ENCODE results near the gene SAC3D1.
A peak's percentile ranks its signal among the peaks of the same experiment; 100 is the strongest.

SAC3D1 gene

DNA sequence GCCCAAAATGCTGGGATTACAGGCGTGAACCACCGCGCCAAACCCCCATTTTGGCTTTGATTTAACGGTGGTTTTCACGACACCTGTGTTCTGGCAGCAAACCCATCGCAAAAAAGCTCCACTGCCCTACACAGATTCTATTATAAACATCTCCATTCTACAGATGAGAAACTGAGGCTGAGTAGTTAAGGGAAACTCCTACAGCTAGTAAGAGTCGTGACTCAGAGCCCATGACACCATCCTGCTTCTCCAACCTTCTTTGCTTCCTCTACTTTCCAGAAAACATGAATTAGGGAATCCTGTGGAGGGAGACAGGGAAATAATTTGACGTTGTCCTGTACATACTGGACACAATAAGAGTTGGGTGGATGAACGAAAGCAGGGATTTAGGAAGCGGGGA lies 14.2 kb upstream of the SAC3D1 start:
- DNase-seq (ENCODE audit: low read depth) = no peak

DNA sequence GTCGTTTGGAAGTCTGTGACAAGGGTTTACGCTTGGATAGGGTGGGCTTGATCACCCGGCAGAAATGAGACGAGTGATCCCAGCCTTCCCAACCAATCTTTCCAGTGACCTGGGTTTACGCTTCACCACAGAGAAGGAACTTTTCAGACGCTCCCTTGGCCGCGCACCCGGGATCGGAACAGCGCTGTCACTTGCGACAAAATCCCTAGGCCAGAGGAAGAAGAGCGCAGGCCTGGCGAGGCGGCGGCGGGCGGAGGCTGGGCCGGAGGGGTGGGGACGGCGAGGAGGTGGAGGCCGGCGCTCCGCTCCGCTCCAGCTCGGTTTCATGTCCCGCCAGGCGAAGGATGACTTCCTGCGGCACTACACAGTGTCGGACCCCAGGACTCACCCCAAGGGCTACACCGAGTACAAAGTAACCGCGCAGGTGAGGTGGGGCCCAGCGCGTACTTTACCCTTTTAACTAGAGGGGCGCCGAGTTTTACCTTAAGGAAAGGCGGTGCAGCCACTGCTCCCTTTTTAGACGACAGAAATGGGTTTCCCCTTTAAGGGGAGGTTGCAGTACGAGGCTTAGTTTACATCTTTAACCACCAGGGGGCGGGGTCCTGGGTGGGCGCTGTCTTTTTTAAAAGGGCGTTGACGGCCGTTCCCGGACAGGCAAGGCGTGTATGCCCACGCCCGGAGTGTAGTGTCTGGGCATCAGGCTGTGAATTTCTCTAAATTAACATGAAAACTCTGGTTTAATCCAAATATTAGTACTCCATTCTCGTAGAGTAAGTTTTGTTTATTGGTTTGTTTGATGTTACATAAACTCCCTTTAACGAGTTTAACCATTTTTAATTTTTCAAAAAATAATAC lies 13.6 kb upstream of the SAC3D1 start, which contains the start of gene SNX15:
Gene SNX15, plus strand, starts transcription at position 227 of the 855 bp plus-strand sequence. Its CDS starts 99 bp downstream, at position 326.
- peak; percentile 80 for DNase-seq (ENCODE audit: low read depth)

DNA sequence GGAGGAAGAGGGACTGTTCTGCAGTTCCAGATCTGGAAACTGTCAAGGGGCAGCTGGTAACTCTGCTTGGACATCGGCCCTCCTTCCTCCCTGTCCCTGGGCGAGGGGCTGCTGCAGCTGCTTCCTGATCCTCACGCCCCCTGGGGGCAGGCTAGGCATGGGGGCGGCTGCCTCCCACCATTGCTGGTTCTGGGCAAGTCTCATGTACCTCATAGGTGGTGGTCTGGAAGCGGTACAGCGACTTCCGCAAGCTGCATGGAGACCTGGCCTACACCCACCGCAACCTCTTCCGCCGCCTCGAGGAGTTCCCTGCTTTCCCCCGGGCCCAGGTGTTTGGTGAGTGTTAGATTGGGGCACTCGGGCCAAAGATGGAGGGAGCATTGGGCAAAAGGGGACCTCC lies 8.8 kb upstream of the SAC3D1 start:
- no peak for DNase-seq (ENCODE audit: low read depth)

DNA sequence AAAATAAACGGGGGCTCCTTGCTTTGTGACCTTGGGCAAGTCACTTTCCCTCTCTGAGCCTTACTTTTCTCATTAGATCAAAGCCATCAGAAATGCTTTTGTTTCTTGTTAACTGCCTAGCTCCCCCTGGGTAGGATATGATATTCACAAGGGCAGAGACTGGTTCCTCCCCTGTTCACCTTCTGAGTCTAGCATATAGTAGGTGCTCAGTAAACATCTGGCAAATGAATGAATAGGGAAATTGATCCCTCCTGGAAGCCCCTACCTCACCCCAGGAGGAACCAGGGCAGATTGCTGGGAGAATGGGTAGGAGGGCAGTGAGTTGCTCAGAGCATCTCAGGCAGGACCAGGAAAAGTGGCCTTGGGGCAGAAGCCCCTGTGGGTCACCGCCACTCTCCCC lies 6.6 kb upstream of the SAC3D1 start:
- no peak for DNase-seq (ENCODE audit: low read depth)

DNA sequence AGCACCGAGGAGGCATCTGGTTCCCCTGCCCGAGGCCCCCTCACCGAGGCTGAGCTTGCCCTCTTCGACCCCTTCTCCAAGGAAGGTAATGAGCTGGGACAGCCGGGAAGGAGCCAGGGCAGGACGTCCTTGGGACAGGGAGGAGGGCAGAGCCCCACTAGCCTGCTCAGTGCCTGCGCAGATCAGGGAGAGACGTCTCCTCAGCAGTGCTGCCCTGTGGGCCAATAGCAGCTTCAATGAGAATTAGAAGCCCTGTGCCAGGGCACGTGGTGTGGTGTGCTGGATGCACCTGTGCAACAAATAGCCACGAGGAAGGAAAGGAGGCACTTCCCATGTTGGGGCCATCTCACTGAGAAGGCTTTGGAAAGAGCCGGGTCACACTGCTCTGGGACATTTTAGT lies 5.4 kb upstream of the SAC3D1 start:
- DNase-seq (ENCODE audit: low read depth) = no peak

DNA sequence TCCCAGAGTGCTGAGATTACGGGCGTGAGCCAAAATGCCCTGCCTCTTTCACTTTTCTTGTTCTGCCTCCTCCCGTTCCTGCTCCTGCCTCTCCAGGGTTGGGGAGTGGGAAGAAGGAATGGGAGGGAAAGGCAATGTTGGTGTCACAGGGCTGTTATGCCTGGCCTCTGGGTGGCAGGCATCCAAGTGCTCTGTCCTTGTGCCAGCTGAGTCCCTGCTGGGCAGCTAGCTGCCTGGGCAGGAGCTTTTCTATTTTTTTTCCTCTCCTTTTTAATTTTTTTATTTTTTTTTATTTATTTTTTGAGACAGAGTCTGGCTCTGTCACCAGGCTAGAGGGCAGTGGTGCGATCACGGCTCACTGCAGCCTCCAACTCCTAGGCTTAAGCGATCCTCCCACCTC lies 4.1 kb upstream of the SAC3D1 start:
- DNase-seq (ENCODE audit: low read depth) = no peak

DNA sequence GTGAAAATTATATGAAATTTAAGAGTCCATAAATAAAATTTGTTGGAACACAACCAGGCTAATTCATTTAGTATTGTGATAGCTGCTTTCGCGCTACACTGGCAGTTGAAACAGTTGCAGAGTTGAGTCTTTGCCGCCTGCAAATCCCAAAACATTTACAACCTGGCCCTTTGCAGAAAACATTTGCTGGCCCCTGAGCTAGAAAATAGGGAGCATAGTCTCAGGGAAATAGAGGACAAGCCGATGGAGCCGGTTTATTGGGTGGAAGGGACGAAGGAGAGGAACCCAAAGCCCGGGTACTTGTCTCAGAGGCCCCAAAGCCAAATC lies 527 bp upstream of the SAC3D1 start:
- DNase-seq (ENCODE audit: low read depth) = no peak

DNA sequence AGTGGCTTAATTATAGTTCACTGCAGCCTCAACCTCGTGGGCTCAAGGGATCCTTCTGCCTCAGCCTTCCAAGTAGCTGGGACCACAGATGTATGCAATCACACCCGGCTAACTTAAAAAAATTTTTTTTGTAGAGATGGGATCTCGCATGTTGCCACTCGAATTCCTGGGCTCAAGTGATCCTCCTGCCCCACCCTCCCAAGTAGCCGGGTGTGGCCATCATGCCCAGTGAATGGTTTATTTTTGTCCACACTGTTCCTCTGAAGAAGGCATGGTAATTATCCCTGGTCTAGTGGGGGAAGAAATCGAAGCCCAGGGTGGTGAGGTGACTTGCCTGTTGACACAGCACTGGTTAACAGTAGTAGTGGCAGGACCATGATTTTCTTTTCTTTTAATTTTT lies 1.9 kb downstream of the SAC3D1 start:
- no peak for DNase-seq (ENCODE audit: low read depth)

DNA sequence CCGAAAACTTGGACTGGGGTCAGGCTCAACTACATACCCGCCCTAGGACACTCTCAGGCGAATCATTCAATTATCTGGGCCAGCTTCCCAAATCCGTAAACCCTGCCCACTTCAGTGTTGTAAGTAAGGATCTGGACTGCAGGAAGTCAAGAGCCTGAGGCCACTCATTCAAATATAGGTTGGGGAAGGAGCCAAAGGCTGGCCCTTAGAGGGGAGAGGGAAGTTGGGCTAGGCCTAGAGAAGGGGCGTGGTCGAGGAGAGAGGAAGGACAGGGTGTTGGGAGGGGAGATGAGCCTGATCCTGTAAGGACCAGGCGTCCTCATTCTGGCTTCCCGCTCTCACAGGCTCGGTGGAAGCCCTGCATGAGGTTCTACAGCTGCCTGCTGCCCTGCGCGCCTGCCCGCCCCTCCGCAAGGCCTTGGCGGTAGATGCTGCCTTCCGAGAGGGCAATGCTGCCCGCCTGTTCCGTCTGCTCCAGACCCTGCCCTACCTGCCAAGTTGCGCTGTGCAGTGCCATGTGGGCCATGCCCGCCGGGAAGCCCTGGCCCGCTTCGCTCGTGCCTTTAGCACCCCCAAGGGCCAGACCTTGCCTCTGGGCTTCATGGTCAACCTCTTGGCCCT lies 3.0 kb downstream of the SAC3D1 start:
- no peak for DNase-seq (ENCODE audit: low read depth)

DNA sequence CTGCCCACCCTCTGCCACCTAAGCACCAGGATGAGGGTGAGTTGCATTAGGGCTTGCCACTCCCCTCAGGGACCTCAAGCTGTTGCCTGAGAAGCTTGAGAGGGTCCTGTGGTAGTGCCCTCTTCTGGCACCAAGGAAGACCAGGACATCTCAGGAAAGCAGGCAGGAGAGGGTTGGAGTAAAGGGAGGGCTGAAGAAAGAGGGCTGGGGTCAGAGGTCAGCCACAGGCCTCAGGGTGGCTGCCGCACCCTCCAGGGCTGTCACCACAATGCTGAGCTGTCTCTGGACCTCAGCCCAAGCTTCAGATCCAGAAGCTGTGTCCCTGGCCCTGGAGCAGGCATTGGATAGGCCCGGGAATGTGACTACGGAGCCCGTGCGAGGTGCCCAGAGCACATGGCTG lies 4.1 kb downstream of the SAC3D1 start:
- no peak for DNase-seq (ENCODE audit: low read depth)

DNA sequence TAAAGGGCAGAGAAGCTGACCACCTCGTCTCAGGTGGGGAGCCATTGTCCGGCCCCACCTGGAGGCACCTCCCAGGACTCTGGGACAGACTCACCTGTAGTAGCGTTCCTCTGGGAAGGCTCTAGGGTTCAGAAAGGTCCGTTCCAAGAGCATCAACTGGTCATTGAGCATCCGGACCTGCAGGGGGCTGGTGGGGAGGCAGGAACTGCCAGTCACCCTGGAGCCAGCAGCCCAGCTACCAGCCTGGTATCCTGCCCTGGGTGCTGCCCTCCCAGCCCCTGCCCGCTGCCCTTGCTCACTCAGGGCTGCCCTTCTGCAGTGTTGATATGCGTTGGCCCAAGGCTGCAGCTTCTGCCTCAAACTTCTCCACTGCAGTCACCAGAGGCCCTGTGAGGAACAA lies 4.7 kb downstream of the SAC3D1 start:
- no peak for DNase-seq (ENCODE audit: low read depth)

DNA sequence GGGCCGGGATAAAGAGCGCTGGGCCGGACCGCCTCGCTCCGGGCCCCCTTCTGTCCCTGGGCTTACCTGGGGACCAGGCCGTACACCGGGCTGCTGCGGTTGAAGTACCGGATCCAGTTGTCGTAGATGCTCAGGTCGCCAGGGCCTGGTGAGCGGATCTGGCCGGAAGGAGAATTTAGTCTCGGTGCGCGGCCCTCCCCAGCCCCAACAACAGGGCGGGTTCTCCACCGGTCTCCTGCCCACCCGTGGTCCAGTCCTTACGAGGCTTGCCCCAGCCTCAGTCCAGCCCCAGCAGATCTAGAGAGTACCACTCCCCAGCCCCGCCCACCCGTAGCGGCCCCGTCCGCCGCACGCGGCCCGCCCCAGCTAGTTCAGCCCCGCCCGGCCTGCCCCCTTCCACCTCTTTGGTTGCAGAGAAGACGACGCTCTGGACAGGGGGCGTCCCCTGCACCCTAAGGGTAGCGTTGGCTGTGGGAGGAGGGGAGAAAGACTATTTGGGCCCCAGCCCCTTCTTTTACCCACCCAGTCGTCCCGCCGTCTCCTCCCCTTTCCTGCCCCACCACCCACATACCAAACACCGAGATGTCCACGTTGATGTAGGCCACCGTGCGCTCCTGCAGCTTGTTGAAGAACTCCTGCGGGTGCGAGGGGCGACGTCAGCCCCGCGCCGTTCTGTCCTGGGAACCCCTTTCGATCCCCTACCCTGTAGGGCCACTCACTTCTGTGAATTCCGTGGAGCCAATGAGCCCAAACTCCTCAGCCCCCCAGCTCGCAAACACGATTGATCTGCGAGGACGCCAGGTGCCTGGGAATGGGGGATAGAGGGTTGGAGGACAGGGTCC lies 6.8 kb downstream of the SAC3D1 start:
- no peak for DNase-seq (ENCODE audit: low read depth)

DNA sequence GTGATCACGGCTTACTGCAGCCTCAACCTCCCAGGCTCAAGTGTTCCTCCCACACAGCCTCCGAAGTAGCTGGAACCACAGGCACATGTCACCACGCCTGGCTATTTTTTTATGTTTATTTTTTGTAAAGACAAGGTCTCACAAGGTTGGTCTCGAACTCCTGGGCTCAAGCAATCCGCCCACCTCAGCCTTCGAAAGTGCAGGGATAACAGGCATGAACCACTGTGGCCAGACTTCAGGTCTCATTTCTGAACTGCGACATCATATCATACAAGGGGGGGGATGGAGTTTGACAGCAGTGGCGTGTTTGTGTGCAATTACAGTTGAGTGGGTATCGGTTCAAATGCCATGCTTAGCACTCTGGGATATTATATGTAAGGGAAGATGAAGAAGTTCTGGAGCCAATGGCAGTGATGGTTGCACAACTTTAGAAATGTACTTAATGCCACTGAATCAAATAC lies 10.4 kb downstream of the SAC3D1 start:
- no peak for DNase-seq (ENCODE audit: low read depth)

DNA sequence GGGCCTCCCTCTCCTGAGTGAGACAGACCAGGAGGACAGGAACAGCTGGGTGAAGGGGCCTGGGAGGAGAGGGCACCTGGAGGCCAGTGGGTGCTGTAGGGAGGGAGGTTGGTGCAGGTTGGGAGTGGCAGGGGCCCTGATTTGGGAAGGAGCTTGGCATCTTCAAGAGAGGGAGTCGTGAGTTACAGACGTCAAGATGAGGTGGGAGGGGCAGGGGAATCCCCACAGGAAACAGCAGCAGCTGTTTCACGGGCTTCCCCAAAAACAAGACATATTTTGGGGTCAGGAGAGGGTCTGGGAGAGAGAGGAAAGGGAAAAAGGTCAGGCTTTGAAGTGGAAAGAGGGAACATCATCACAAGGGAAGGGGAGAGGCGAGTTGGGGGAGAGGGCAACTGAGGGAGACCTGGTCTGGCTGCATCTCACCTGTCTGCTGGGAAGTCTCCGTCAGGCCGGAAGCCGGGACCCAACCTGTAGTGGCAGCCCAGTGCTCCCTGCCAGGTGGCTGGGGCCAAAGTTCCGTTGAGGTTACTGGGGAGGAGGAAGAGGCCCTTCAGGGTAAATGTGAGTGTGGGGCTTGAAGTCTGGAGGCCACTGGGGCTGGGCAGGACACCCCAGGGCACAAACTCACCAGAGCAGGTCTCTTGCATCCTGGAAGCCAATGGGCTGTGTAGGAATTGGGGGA lies 13.0 kb downstream of the SAC3D1 start:
- DNase-seq (ENCODE audit: low read depth) = no peak

DNA sequence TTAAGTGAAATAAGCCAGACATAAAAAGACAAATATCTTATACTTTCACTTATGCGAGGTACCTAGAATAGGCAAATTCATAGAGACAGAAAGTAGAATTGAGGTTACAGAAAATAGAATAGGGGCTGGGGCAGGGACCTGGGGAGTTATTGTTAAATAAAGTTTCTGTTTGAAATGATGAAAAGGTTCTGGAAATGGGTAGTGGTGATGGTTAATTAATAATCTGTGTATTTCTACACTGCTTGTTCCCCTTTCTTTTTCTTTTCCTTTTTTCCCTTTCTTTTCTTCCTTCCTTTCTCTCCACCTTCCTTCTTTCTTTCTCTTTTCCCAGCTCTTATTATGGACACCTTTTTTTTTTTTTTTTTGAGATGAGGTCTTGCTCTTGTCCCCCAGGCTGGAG lies 14.5 kb downstream of the SAC3D1 start:
- DNase-seq (ENCODE audit: low read depth) = no peak

DNA sequence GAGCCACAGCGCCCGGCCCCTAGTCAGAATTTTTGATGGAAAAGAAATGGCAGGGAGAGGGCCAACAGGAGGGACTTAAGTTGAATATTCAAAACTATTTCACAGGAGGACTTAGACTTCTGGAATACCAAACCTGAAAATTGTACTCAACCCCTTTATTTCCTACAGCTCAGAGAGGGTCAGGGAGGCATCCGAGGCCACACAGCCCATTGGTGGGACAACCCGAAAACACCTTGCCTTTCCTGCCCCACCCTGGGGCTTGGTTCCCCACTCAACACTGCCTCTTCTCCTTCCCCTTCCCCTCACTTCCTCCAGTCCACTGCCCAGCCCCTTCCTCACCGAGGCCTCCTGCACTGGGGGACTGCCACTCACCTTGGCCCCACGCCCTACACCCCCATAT lies 16.0 kb downstream of the SAC3D1 start:
- DNase-seq (ENCODE audit: low read depth) = no peak

DNA sequence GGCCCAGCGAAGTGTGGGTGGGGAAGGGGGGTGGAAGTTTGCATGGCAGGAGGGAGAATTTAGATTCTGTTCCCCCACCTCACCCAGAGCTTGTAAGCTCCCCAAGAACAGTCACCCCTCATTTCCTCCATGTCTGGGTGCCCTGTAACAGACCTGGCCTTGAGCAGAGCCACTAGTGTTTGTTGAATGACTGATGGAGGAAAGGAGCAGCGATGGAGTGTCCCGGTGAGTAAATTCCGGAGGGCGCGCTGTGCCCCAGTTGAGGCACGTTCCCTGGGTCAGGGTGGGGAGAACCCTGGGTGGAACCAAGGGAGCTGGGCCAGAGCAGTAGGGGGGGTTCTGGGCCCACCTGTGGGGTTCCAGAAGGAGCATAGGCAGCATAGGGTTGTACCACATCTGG lies 16.5 kb downstream of the SAC3D1 start:
- no peak for DNase-seq (ENCODE audit: low read depth)

DNA sequence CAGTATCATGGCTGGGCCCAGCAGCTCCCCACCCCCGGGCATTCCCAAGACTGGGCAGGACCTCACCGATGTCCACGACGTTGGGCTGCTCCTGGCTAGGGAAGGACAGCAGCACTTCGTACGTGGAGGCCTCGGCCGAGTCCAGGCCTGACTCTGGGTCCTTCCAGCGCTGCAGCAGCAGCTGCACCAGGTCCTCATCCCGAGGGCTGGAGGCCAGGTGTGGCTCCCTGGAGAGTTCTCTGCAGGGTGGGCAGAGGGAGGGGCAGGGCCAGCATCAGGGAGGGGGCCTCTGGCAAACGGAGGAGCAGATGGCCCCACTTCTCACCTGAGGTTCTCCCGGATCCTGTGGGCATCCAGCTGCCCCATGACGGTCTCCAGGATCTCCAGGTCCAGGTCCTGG lies 17.0 kb downstream of the SAC3D1 start:
- DNase-seq (ENCODE audit: low read depth) = no peak

DNA sequence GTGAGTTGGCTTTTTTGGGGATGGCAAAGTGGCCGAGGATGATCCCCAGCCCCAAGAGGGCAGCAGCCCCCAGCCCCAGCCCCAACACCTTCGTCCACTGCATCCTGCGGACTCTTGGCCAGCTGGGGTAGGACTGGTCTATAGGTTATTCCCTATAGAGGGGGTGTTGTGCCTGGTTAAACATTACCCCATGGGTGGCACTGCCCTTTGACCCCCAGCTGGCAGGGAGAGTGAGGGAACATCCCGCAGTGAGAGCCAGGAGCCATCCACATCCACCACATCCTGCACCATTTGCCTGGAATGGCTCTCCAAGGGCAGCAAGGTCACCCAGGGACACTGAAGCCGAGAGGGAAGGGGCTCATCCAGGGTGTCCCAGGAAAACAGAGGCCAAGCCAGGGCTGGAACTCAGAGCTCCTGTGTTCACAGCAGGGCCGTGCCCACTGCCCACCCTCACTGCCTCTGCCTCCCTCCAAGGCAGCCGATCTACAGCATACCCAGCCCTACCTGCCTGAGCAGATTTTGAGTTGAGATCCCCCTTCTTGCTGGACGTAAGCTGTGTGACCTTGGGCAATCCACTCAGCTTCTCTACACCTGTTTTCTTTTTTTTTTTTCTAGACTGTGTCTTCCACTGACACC lies 17.5 kb downstream of the SAC3D1 start, which contains the start of gene NAALADL1:
Gene NAALADL1, minus strand, starts transcription at position 135 of the 636 bp plus-strand sequence. Its CDS starts 32 bp downstream, at position 103.
- no peak for DNase-seq (ENCODE audit: low read depth)

DNA sequence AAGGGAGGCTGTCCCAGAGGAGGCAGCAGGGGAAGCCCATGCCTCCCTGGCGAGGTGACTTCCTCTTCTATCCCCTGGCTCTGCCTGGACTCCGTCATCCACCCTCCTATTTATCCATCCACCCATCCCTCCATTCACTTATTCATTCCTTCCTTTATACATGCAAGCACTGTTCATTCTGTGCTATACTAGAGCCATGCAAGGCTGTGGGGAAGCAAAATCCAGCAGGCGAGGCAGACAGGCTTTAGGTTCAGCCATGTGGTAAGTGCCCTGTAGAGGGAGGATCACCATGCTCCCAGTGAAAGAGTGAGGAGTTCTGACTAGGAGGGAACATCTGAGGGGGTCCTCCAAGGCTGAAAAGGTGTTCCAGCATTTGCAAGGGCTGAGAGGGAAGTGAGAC lies 18.5 kb downstream of the SAC3D1 start:
- DNase-seq (ENCODE audit: low read depth) = no peak

DNA sequence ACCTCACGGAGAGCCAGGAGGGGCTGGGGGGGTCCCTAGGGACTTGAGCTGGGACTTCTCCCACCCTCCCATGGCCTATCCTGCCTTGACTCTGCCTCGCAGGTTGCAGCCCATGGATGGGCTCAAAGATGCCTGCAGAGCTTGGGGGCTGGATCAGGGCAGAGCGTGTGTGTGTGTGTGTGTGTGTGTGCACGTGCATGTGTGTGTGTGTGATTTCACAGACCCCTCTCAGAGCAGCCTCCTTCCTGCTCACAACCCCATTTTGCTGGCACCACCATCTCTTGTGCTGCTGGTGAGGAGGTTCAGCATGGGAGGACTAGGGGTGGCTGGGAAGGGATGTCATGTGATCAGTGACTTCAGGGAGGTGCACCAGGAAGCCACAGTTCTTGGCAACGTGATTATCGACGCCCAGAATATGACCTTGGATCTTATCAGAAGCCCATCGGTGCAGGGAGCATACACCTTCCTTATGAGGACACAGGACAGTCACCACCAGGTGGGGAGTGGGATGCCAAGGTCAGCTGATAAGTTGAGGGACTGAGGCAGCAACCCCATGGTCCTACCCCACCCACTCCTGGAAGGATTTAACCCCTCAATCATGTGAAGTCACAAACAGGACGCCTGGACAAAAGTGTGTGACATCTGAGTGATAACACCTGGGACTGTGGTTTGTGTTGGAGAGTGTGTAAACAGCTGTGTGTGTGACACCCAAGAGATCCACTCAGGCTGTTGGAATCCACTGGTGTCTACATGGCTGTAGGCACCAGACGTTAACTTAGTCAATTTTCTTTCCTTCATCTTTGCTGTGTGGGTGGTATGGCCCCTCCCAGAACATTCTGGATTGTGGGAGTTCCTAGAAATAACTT lies 19.2 kb downstream of the SAC3D1 start:
- no peak for DNase-seq (ENCODE audit: low read depth)
